Liver (tissue), 3 donors: Measurements from ENCODE around the gene SORCS2.

Experiments used
- RXRA ChIP-seq, 2 donors: IDR thresholded peaks; 2 replicates each; pipeline ENCODE4 v1.6.1; 2017 to 2018; ENCODE audit warnings: antibody characterized with exemption in 2 of 2, mild to moderate bottlenecking in 1 of 2
- SP1 ChIP-seq: IDR thresholded peaks from 2 replicates; pipeline ENCODE4 v1.6.1; 2018; ENCODE audit warnings: antibody characterized with exemption, mild to moderate bottlenecking
- YY1 ChIP-seq: IDR thresholded peaks from 2 replicates; pipeline ENCODE4 v1.6.1; 2016; ENCODE audit warnings: antibody characterized with exemption, mild to moderate bottlenecking
- TF ChIP-seq, protein P1 (sequence below): fragments of 150-350 bp; IDR thresholded peaks from 2 replicates; pipeline ENCODE4 v1.5.1; 2017; ENCODE audit warnings: improper control_type of control experiment, low read depth, low read length; ENCODE audit not compliant: missing input control
- TF ChIP-seq, protein P2 (sequence below): IDR thresholded peaks from 2 replicates; pipeline ENCODE4 v1.6.1; 2016; ENCODE audit warnings: antibody characterized with exemption
- donor health status: healthy.
- donor health status: healthy.

DNA sequence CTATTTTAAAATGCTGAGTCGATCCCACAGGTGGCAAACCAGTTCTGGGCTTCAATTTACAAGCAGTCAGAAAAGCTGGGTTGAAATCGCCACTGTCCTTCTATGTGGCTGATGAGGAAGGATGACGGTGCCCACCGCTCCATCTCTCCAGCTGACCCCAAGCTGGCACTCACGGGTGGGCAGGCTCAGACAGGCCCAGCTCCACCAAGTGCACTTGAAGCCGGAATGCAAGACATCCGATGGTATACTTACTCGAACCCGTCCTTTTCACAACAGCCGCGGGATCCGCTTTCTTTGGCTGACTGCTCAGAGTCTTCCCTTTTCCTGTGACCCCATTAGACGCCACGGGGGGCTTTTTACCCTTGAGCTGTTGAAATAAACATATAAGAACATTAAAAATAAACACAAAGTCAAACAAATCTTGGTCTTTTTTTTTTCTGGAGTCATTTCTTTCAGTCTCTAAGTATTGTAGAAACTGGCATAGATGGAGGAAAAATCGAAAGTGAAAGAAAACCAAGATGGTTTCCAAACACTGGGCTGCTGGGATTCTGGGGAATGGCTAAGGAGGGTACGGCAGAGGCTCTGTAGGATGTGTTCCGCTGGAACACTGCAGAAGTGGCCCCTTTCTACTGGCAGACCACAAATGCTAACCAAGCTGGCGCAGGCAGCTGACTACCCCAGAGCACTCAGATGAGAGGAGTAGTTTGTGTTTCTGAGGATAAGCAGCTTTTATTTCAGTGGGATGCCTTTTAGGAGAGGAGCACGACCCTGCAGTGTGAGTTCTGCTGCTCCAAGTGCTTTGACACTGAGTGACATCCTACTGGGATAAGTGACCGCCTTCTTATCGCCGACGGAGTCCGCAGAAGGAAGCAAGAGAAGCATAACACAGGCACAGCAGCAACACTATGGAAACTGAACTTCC is 586.4 kb downstream of the SORCS2 start:
- TF ChIP-seq, protein P1, sequence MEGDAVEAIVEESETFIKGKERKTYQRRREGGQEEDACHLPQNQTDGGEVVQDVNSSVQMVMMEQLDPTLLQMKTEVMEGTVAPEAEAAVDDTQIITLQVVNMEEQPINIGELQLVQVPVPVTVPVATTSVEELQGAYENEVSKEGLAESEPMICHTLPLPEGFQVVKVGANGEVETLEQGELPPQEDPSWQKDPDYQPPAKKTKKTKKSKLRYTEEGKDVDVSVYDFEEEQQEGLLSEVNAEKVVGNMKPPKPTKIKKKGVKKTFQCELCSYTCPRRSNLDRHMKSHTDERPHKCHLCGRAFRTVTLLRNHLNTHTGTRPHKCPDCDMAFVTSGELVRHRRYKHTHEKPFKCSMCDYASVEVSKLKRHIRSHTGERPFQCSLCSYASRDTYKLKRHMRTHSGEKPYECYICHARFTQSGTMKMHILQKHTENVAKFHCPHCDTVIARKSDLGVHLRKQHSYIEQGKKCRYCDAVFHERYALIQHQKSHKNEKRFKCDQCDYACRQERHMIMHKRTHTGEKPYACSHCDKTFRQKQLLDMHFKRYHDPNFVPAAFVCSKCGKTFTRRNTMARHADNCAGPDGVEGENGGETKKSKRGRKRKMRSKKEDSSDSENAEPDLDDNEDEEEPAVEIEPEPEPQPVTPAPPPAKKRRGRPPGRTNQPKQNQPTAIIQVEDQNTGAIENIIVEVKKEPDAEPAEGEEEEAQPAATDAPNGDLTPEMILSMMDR: no peak
- TF ChIP-seq SP1 (no peak), YY1 (no peak), RXRA (IDR thresholded peaks at IDR 0.05) (no peak)
- TF ChIP-seq, protein P2, sequence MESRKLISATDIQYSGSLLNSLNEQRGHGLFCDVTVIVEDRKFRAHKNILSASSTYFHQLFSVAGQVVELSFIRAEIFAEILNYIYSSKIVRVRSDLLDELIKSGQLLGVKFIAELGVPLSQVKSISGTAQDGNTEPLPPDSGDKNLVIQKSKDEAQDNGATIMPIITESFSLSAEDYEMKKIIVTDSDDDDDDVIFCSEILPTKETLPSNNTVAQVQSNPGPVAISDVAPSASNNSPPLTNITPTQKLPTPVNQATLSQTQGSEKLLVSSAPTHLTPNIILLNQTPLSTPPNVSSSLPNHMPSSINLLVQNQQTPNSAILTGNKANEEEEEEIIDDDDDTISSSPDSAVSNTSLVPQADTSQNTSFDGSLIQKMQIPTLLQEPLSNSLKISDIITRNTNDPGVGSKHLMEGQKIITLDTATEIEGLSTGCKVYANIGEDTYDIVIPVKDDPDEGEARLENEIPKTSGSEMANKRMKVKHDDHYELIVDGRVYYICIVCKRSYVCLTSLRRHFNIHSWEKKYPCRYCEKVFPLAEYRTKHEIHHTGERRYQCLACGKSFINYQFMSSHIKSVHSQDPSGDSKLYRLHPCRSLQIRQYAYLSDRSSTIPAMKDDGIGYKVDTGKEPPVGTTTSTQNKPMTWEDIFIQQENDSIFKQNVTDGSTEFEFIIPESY: no peak
